ENCODE data around the gene HOXA7. TPM values are rescaled to one million over a fixed set of nuclear protein-coding genes. Genes with fewer than 3 reads are reported as not detected.

The HOXA7 gene
- total and polyA plus RNA-seq, 2 donors (not counting 1 experiment from before 2014, with no cell fraction given) = 0.37 TPM; not detected in 1

DNA sequence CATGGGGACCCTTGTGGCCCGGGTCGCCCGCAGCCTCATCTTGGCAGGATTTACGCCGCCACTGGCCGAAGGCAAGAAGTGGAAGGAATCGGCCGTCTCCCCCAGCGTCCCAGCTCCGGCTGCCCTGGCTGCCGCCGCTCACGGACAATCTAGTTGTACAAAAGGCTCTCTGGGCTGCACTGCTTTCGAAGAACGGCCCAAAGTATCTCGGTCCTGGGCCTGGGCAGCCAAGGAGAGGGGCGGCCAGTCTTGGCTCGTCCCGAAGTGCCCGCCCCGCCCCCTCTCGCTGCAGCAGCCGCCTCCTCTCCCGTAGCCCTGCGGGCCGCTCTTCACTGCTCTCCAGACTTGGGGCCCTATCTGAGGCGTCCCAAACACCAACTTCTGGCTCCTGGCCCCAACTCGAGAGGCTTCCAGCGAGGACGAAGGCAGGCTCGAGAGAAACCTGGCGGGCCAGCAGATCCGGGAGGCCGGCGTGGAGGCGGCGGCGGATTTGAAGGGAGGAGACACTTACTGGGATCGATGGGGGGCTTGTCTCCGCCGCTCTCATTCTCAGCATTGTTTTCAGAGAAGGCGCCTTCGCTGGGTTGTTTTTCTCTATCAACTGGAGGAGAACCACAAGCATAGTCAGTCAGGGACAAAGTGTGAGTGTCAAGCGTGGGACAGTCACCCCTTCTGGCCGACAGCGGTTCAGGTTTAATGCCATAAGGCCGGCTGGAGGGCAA, 8.1 kb upstream of the HOXA7 start:
- Histone ChIP-seq H3K9me3 (ENCODE audit: control extremely low read depth in 1 of 3, control insufficient read depth in 2 of 3, insufficient read depth in 1 of 3, low read length in 2 of 3) (peaks cover 0 to 75% (median 18%) of the 10 kb centered on the region in 3 donors), H3K27ac (ENCODE audit: low read length in 2 of 2) (no peak overlapping the region), H3K4me2 (replicated peaks; ENCODE audit: low read depth, low read length, poor library complexity, severe bottlenecking) (peak overlapping the region; percentile 18), H3K4me3 (ENCODE audit: control extremely low read depth in 1 of 5, extremely low read depth in 1 of 5, insufficient read depth in 1 of 5, low read depth in 2 of 5, low read length in 4 of 5) (no peak overlapping the region), H3K27me3 (replicated peaks in 1 of 4; ENCODE audit: control extremely low read depth in 1 of 4, control insufficient read depth in 3 of 4, insufficient read depth in 4 of 4, low read length in 3 of 4) (peaks cover 0 to 89% (median 75%) of the 10 kb centered on the region in 4 experiments), H3K9ac (ENCODE audit: low read length) (no peak overlapping the region), H2AFZ (ENCODE audit: insufficient read depth, low read depth, low read length, poor library complexity, severe bottlenecking) (peak overlapping the region; percentile 2), H4K20me1 (ENCODE audit: control insufficient read depth, insufficient read depth, low read length, poor library complexity, severe bottlenecking) (peaks cover 4% of the 10 kb centered on the region), H3K79me2 (ENCODE audit: control insufficient read depth, insufficient read depth, low read length) (no peaks in the 10 kb centered on the region), H3K36me3 (replicated peaks in 1 of 2; ENCODE audit: control extremely low read depth in 1 of 2, control insufficient read depth in 1 of 2, extremely low read depth in 1 of 2, insufficient read depth in 2 of 2, low read length in 1 of 2) (no peaks in the 10 kb centered on the region), H3K4me1 (ENCODE audit: control insufficient read depth in 2 of 2, insufficient read depth in 2 of 2, low read length in 2 of 2) (peaks cover 50 to 60% of the 10 kb centered on the region in 2 donors)
- intact Hi-C loops (cut with micrococcal nuclease) = loop anchor here (5.0 to 10.0 kb wide), 3 partner anchors 890 to 1087 kb away; no protein-coding TSS in a partner anchor
- TF ChIP-seq CTCF (IDR thresholded peaks at IDR 0.05) = no peak
- no peak for TF ChIP-seq EZH2 (IDR thresholded peaks at IDR 0.05; ENCODE audit: borderline replicate concordance, insufficient read depth, low read depth, low read length, poor library complexity, severe bottlenecking)
- no peak for DNase-seq
- ChIA-PET POLR2A (no interaction called here), CTCF (interaction anchor here (1.0 to 4.0 kb wide), 2 partner anchors 14 to 15 kb away, joined by 3 to 52 read pairs; partner anchors contain the start of genes HOXA3 and HOXA6)
- peaks cover 30% of the 10 kb centered on the region for H3K4me1 Mint-ChIP-seq
- H3K27me3 Mint-ChIP-seq = peaks cover 62% of the 10 kb centered on the region
- ATAC-seq (ENCODE audit: low read depth) = no peak
- H3K27ac Mint-ChIP-seq = peak overlapping the region; percentile 82
- 6% methylated on average over 47 of the region's 47 CpGs for WGBS (ENCODE audit: insufficient coverage)
- H3K4me3 Mint-ChIP-seq = peak overlapping the region; percentile 2
- H3K9me3 Mint-ChIP-seq (ENCODE audit: insufficient read depth) = no peaks in the 10 kb centered on the region

DNA sequence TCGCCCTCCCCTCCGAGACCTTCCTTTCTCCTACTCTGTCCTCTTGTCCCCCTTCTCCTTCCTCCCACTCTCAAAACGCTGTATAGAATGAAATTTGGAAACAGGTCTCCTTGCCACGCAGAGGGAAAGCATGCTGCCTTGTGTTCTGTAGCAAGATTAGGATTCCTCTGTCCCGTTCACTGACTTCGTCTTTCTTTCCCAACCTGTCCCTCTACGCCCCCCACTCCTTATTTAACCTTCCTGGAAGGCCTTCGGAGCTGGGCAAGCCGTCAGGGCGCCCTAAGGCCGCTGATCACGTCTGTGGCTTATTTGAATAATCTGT, 7.5 kb upstream of the HOXA7 start:
- peaks cover 0 to 75% (median 18%) of the 10 kb centered on the region in 3 donors for H3K9me3 ChIP-seq (ENCODE audit: control extremely low read depth in 1 of 3, control insufficient read depth in 2 of 3, insufficient read depth in 1 of 3, low read length in 2 of 3)
- DNase-seq (peak; percentile 52), ATAC-seq (ENCODE audit: low read depth) (no peak)
- intact Hi-C loops (cut with micrococcal nuclease) = loop anchor here (5.0 to 10.0 kb wide), 3 partner anchors 889 to 1087 kb away; no protein-coding TSS in a partner anchor
- peaks cover 30% of the 10 kb centered on the region for H3K4me1 Mint-ChIP-seq
- H3K27ac Mint-ChIP-seq = peak overlapping the region; percentile 82
- peak overlapping the region; percentile 3 for H3K4me3 Mint-ChIP-seq
- no peaks in the 10 kb centered on the region for H3K36me3 ChIP-seq (replicated peaks in 1 of 2; ENCODE audit: control extremely low read depth in 1 of 2, control insufficient read depth in 1 of 2, extremely low read depth in 1 of 2, insufficient read depth in 2 of 2, low read length in 1 of 2)
- H3K27me3 ChIP-seq (replicated peaks in 1 of 4; ENCODE audit: control extremely low read depth in 1 of 4, control insufficient read depth in 3 of 4, insufficient read depth in 4 of 4, low read length in 3 of 4) = peaks cover 0 to 89% (median 75%) of the 10 kb centered on the region in 4 experiments
- peak overlapping the region; percentile 18 for H3K4me2 ChIP-seq (replicated peaks; ENCODE audit: low read depth, low read length, poor library complexity, severe bottlenecking)
- peaks cover 50 to 60% of the 10 kb centered on the region in 2 donors for H3K4me1 ChIP-seq (ENCODE audit: control insufficient read depth in 2 of 2, insufficient read depth in 2 of 2, low read length in 2 of 2)
- H3K27ac ChIP-seq (ENCODE audit: low read length in 2 of 2) = no peak overlapping the region
- ChIA-PET POLR2A (no interaction called here), CTCF (interaction anchor here (3.7 to 4.0 kb wide), 3 partner anchors 14 to 792 kb away, joined by 52 to 122 read pairs (median 67); partner anchors contain the start of genes HOXA3 and HOXA6)
- peaks cover 4% of the 10 kb centered on the region for H4K20me1 ChIP-seq (ENCODE audit: control insufficient read depth, insufficient read depth, low read length, poor library complexity, severe bottlenecking)
- H3K9me3 Mint-ChIP-seq (ENCODE audit: insufficient read depth) = no peaks in the 10 kb centered on the region
- TF ChIP-seq EZH2 (IDR thresholded peaks at IDR 0.05; ENCODE audit: borderline replicate concordance, insufficient read depth, low read depth, low read length, poor library complexity, severe bottlenecking) = no peak
- no peak for TF ChIP-seq CTCF (IDR thresholded peaks at IDR 0.05)
- no peak overlapping the region for H2AFZ ChIP-seq (ENCODE audit: insufficient read depth, low read depth, low read length, poor library complexity, severe bottlenecking)
- no peak overlapping the region for H3K4me3 ChIP-seq (ENCODE audit: control extremely low read depth in 1 of 5, extremely low read depth in 1 of 5, insufficient read depth in 1 of 5, low read depth in 2 of 5, low read length in 4 of 5)
- no peak overlapping the region for H3K9ac ChIP-seq (ENCODE audit: low read length)
- H3K27me3 Mint-ChIP-seq = peaks cover 67% of the 10 kb centered on the region
- WGBS (ENCODE audit: insufficient coverage) = 6% methylated on average over 11 of the region's 12 CpGs
- no peaks in the 10 kb centered on the region for H3K79me2 ChIP-seq (ENCODE audit: control insufficient read depth, insufficient read depth, low read length)

Data from B cell (primary cell).